GM12801 (cell line): Measurements from ENCODE around the gene MAP7D1.
A peak's percentile ranks its signal among the peaks of the same experiment; 100 is the strongest.

Experiments used
- CTCF ChIP-seq: IDR thresholded peaks from one replicate; pipeline ENCODE4 v1.5.1; 2011; ENCODE audit warnings: control low read depth; ENCODE audit not compliant: insufficient read length; ENCODE audit errors: extremely low read depth

Gene MAP7D1

GRCh38 chr1:36149237-36149972 lies 6.6 kb upstream of the MAP7D1 start, which contains the start of gene TRAPPC3:
Gene TRAPPC3 (minus strand): TSS chr1:36149486. CDS start chr1:36149378, 108 bp downstream.
- TF ChIP-seq CTCF = peak; percentile 14

DNA sequence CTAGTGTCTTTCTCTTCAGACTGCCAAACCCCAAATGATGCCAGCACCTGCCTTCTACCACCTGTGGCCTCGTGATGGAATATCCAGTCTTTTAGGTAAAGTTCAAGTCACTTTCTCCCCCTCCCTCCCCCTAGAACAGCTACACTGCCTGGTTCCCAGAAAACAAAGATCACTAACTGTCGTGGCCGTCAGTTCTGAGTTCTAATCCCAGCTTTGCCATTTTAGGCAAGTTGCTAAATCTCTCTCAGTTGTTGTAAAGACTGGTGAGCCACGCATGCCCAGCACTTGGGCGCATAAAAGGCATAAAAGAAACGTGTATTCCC lies 6.0 kb upstream of the MAP7D1 start:
- no peak for TF ChIP-seq CTCF

DNA sequence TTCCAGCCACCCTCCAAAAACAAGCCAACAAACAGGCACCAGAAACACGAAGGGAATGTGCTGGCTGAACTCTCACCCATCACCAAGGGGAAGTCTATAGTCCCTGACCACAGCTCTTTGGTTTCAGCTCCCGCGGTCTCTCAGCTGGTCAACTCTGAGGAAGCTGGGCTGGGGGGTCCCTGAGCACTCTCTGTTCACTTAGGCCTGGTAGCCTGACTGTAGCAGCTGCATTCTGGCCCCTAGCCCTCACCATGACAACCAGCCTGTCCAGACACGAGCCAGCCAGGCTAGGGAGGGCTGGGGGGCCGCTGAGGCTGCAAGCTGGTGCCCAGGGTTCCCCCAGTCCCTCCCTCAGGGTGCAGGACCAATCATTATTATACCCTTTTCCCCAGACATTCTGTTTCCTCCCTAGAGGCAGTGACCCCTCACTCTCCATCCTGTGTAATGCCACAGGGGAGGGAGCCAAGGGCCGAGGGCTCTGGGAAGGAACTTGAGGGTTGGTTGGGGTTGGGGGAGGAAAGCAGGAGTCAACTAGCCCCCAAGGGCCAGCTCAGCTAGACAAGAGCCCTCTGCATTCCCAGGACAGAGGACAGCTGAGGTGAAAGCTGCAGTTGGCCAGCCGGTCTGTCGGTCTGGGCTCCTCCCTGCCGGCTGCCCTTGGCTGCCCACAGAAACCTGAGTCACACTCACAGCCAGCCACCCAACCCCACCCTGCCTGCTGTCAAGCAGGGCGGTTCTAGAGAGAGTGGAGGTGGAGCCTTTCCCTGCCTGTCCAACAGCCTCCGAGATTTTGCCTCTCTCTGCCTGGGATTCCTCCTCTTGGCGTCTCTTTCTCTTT lies 5.4 kb upstream of the MAP7D1 start:
- TF ChIP-seq CTCF = no peak

- TF ChIP-seq CTCF = no peak
These were observed 4.7 kb upstream of the MAP7D1 start for GRCh38 chr1:36151134-36151844.

DNA sequence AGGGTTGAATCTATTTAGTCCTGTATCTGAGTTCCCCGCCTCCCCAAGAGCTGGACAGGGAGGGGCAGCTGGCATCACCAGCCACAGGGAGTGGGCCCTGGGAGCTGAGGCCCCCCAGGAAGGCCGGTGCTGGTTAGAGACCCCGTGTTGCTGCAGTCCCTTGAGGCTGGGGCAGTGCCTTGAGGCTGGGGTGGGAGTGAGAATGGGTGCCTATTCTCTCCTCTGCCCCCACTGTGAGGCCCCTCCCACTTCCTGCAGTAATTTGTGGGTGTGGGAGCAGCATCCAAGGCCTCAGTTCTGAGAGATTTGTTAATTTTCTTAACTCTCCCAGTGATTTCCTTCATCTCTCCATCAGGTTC lies 4.1 kb upstream of the MAP7D1 start:
- TF ChIP-seq CTCF = no peak

GRCh38 chr1:36153476-36153875 lies 2.5 kb upstream of the MAP7D1 start:
- TF ChIP-seq CTCF = no peak

DNA sequence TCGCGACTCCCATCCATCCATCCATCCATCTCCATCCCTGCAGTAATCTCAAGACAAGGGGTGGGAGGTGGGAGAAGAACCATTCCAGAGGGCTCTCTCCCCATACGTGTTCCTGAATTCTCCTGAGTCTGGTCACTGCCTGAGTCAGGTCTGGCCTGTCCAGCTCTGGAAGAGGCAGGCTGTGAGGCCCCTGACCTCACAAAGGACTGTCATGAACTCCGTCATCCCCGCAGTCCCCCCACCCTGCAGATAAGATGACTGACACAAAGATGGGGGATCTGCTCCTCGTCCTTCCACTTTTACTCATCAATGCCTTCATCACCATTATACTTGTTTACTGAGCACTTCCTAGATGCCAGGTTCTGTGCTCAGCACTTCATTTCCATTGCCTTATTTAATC lies 1.6 kb upstream of the MAP7D1 start:
- TF ChIP-seq CTCF = no peak
